GM23248 (cell line): ENCODE measurements around the gene TLK2. TPM values are rescaled to one million over a fixed set of nuclear protein-coding genes. Genes with fewer than 3 reads are reported as not detected.
"Not testable (repeated sequence)": the region's sequence is repeated elsewhere in the genome, so short reads cannot be mapped to it uniquely, and the experiment has no call there.

Experiments used
- DNase-seq: peaks from one replicate; pipeline ENCODE4 v3.0.0-alpha.2; 2015
- H2AFZ ChIP-seq: fragments of 200-600 bp; sonication (generic); 2 replicates; pipeline ENCODE4 v1.6.1; 2016; ENCODE audit warnings: antibody characterized with exemption
- H3F3A ChIP-seq: fragments of 200-600 bp; sonication (generic); 2 replicates; pipeline ENCODE4 v1.6.1; 2016; ENCODE audit warnings: mild to moderate bottlenecking, antibody characterized with exemption, mixed run types; ENCODE audit not compliant: insufficient read depth
- H3K27ac ChIP-seq: fragments of 200-600 bp; sonication (generic); 2 replicates; pipeline ENCODE4 v1.5.1; 2016; ENCODE audit warnings: mild to moderate bottlenecking
- H3K27me3 ChIP-seq: fragments of 200-600 bp; sonication (generic); replicated peaks from 2 replicates; pipeline ENCODE4 v1.6.1; 2016; ENCODE audit warnings: mild to moderate bottlenecking; ENCODE audit not compliant: insufficient read depth
- H3K36me3 ChIP-seq: fragments of 200-600 bp; sonication (generic); 2 replicates; pipeline ENCODE4 v1.6.1; 2016; ENCODE audit warnings: low read depth, mild to moderate bottlenecking
- H3K4me1 ChIP-seq: fragments of 200-600 bp; sonication (generic); 2 replicates; pipeline ENCODE4 v1.6.1; 2016; ENCODE audit warnings: mild to moderate bottlenecking; ENCODE audit not compliant: insufficient read depth
- H3K4me2 ChIP-seq: fragments of 200-600 bp; sonication (generic); one replicate; pipeline ENCODE4 v1.6.1; 2016; ENCODE audit warnings: mild to moderate bottlenecking; ENCODE audit not compliant: unreplicated experiment
- H3K4me3 ChIP-seq: fragments of 200-600 bp; sonication (generic); 2 replicates; pipeline ENCODE4 v1.5.1; 2016; ENCODE audit warnings: mild to moderate bottlenecking
- H3K79me2 ChIP-seq: fragments of 200-600 bp; sonication (generic); 2 replicates; pipeline ENCODE4 v1.6.1; 2016; ENCODE audit warnings: mild to moderate bottlenecking; ENCODE audit not compliant: insufficient read depth
- H3K9ac ChIP-seq: fragments of 200-600 bp; sonication (generic); 2 replicates; pipeline ENCODE4 v1.6.1; 2016; ENCODE audit warnings: mild to moderate bottlenecking
- H3K9me2 ChIP-seq: fragments of 200-600 bp; sonication (generic); 2 replicates; pipeline ENCODE4 v1.6.1; 2016; ENCODE audit warnings: mixed run types, mild to moderate bottlenecking, moderate library complexity; ENCODE audit not compliant: insufficient read depth
- H3K9me3 ChIP-seq: fragments of 200-600 bp; sonication (generic); one replicate; pipeline ENCODE4 v1.6.1; 2017; ENCODE audit warnings: low read depth
- H4K20me1 ChIP-seq: fragments of 200-600 bp; sonication (generic); 2 replicates; pipeline ENCODE4 v1.6.0; 2016; ENCODE audit not compliant: insufficient read depth
- EZH2 ChIP-seq: fragments of 200-600 bp; sonication (generic); IDR thresholded peaks from 2 replicates; pipeline ENCODE4 v1.6.1; 2018; ENCODE audit warnings: antibody characterized with exemption, mild to moderate bottlenecking; ENCODE audit not compliant: insufficient read depth, poor library complexity, severe bottlenecking
- EZH2phosphoT487 ChIP-seq: fragments of 200-600 bp; sonication (generic); IDR thresholded peaks from 2 replicates; pipeline ENCODE4 v1.6.1; 2018; ENCODE audit warnings: antibody characterized with exemption, moderate library complexity, mild to moderate bottlenecking, low read depth; ENCODE audit not compliant: insufficient read depth
- WGBS, 2 experiments: methylation state at CpG; one replicate each; pipeline ENCODE4 v1.1.6; 2015 to 2017; ENCODE audit warnings: low lambda C conversion rate in 2 of 2, low coverage in 1 of 2; ENCODE audit errors: missing lambda C conversion rate in 2 of 2; 5-methylcytosine and 5-hydroxymethylcytosine counted together
- in situ Hi-C: fragments of 300-500 bp; cut with MboI; formaldehyde crosslinking; loops from 2 replicates; pipeline ENCODE4 v1.15.0; 2020
- polyA plus RNA-seq: library from polyadenylated mRNA; unstranded; fragments of >200 nt; fragmentation: Nextera tagmentation; extraction: Ambion mirVana; gene quantifications from 2 replicates; pipeline ENCODE4 v1.2.1, GENCODE V29; 2016
- total RNA-seq: library from RNA; depleted of rRNA; stranded (reverse); fragments of >200 nt; shearing (Covaris generic); gene quantifications from 2 replicates; pipeline ENCODE4 v1.2.3, GENCODE V29; 2014

TLK2 gene
- total and polyA plus RNA-seq, 2 experiments from 2014 or later, result 12.6 to 37.9 TPM

- in situ Hi-C loops, result not testable (repeated sequence)
These were observed 25.0 kb upstream of the TLK2 start for GRCh38 chr17:62453656-62454055.

GRCh38 chr17:62454111-62454510 lies 24.5 kb upstream of the TLK2 start:
- H3F3A ChIP-seq, H4K20me1 ChIP-seq, H3K27ac ChIP-seq, H3K27me3 ChIP-seq, H3K4me2 ChIP-seq, H3K9ac ChIP-seq, H3K9me2 ChIP-seq, H3K4me1 ChIP-seq, H3K4me3 ChIP-seq, H3K9me3 ChIP-seq, H2AFZ ChIP-seq, H3K79me2 ChIP-seq, DNase-seq, H3K36me3 ChIP-seq, in situ Hi-C loops: not testable (repeated sequence)
- WGBS, 2 experiments, result 84% methylated on average over 3 of the region's 3 CpGs

More at GRCh38 chr17:62453656-62454055, 25.0 kb upstream of the TLK2 start:
- H3K9ac ChIP-seq, H3K36me3 ChIP-seq, H3K9me2 ChIP-seq, H3K27ac ChIP-seq, H3K4me2 ChIP-seq, H3K27me3 ChIP-seq, DNase-seq, H3K9me3 ChIP-seq, H3K4me3 ChIP-seq, H3K4me1 ChIP-seq, H2AFZ ChIP-seq, H3K79me2 ChIP-seq, H4K20me1 ChIP-seq, H3F3A ChIP-seq: not testable (repeated sequence)
- 80 to 85% methylated on average over 4 of the region's 4 CpGs for WGBS, 2 experiments

DNA sequence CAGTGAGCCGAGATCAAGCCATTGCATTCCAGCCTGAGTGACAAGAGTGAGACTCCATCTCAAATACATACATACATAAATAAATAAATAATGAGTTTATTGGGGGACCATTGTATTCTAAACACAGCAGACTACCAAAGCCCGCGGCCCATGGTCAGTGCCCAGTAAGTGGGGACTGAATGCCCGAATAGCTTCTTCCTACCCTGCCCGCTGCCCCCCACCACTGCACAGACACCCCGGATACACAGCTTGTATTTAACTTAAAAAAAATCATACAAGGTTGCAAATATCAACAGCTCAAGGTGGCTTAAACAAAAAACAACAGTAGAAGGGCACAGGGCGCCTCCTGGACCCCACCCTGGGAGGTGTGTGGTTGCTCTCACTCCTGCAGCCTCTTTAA lies 22.6 kb upstream of the TLK2 start:
- no peak overlapping the region for H3K27ac ChIP-seq

DNA sequence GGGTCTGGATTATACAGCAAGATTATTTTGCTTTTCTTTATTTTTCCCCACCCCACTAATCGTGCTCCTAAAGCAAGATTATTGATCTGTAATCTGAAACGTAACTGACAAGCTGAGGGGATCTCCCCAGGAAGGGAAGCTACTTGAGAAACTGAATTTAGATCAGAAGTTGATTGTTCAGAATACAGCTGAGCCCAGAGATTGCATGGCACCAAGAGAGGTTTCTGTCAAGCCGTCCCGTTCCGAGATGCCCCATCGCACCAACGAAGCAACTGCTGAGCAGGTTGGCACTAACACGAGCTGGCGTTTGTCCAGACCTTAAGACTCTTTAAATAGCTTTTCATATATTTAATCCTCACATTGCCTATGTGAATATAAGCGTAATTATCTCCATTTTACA lies 20.1 kb upstream of the TLK2 start:
- H4K20me1 ChIP-seq, H3K4me1 ChIP-seq, H3K36me3 ChIP-seq, H3K79me2 ChIP-seq, H3F3A ChIP-seq, H3K27me3 ChIP-seq, H3K4me3 ChIP-seq, in situ Hi-C loops, DNase-seq, H3K9me2 ChIP-seq, H3K9ac ChIP-seq, H3K9me3 ChIP-seq, H3K4me2 ChIP-seq, H3K27ac ChIP-seq, H2AFZ ChIP-seq: not testable (repeated sequence)
- WGBS, 2 experiments, result 85 to 86% methylated on average over 10 of the region's 10 CpGs

More for the DNA sequence above, 22.6 kb upstream of the TLK2 start:
- no peak overlapping the region for H3K9ac ChIP-seq
- no peak overlapping the region for H3K4me3 ChIP-seq
- TF ChIP-seq EZH2, result no peak
- TF ChIP-seq EZH2phosphoT487, result no peak
- H3K4me2 ChIP-seq, result no peak overlapping the region
- in situ Hi-C loops, result no loop called here
- no peaks in the 10 kb centered on the region for H3K4me1 ChIP-seq
- no peaks in the 10 kb centered on the region for H3K79me2 ChIP-seq
- no peak for DNase-seq
- no peak overlapping the region for H2AFZ ChIP-seq
- H3K9me3 ChIP-seq, result no peaks in the 10 kb centered on the region
- no peaks in the 10 kb centered on the region for H3F3A ChIP-seq
- no peaks in the 10 kb centered on the region for H3K9me2 ChIP-seq
- no peaks in the 10 kb centered on the region for H3K27me3 ChIP-seq
- 86 to 92% methylated on average over 7 of the region's 7 CpGs for WGBS, 2 experiments
- no peaks in the 10 kb centered on the region for H3K36me3 ChIP-seq
- H4K20me1 ChIP-seq, result no peaks in the 10 kb centered on the region

GRCh38 chr17:62464422-62464821 lies 14.2 kb upstream of the TLK2 start:
- H2AFZ ChIP-seq, H3K9ac ChIP-seq, H3K27ac ChIP-seq, H3K9me3 ChIP-seq, DNase-seq, H3F3A ChIP-seq, H3K4me2 ChIP-seq, H3K4me1 ChIP-seq, H3K79me2 ChIP-seq, H4K20me1 ChIP-seq, in situ Hi-C loops, H3K27me3 ChIP-seq, H3K4me3 ChIP-seq, H3K9me2 ChIP-seq, H3K36me3 ChIP-seq: not testable (repeated sequence)
- 75 to 82% methylated on average over 3 of the region's 3 CpGs for WGBS, 2 experiments

GRCh38 chr17:62465271-62465670 lies 13.4 kb upstream of the TLK2 start:
- H3K27me3 ChIP-seq, H2AFZ ChIP-seq, H3K36me3 ChIP-seq, in situ Hi-C loops, H3K4me2 ChIP-seq, H4K20me1 ChIP-seq, H3K4me3 ChIP-seq, H3K9me2 ChIP-seq, DNase-seq, H3K9ac ChIP-seq, H3K4me1 ChIP-seq, H3K79me2 ChIP-seq, H3F3A ChIP-seq, H3K27ac ChIP-seq, H3K9me3 ChIP-seq: not testable (repeated sequence)
- WGBS, 2 experiments, result 90 to 94% methylated on average over 6 to 7 of the region's 7 CpGs

DNA sequence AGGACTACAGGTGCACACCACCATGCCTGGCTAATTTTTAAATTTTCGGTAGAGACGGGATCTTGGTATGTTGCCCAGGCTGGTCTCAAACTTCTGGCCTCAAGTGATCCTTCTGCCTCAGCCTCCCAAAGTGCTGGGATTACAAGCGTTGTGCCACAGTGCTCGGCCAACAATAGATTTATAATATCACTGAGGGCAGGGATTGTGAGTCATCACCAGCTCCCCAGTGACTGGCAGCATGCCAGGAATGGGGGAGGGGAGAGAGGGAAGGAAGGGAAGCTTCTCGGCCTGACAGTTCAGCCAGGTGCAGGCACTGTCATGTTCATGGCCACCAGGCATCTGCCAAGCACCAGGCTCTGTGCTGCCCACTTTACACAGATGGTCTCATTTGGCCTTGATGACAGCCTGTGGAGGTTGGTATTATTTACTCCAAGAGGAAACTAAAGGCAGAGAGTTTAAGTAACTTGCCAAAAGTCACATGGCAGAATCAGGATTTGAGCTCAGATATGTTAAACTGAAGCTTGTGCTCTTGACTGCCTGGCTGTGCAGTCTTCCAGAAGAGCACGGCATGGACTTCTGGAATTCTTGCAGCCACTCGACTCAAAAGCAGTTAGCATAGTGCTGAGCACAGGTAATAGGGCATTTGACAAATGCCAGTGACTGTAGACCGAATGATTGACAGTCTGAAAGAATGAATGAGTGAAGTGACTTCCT lies 7.8 kb upstream of the TLK2 start:
- H4K20me1 ChIP-seq, H3K36me3 ChIP-seq, H3F3A ChIP-seq, H3K4me2 ChIP-seq, H3K4me1 ChIP-seq, H3K9ac ChIP-seq, H3K79me2 ChIP-seq, H3K4me3 ChIP-seq, in situ Hi-C loops, H3K27ac ChIP-seq, H3K9me3 ChIP-seq, H3K9me2 ChIP-seq, H3K27me3 ChIP-seq, H2AFZ ChIP-seq: not testable (repeated sequence)
- DNase-seq, result peak; percentile 57
- WGBS, 2 experiments, result 17 to 36% methylated on average over 5 to 8 of the region's 8 CpGs
